ENCODE measurements around the gene JAK1.

JAK1 gene

DNA sequence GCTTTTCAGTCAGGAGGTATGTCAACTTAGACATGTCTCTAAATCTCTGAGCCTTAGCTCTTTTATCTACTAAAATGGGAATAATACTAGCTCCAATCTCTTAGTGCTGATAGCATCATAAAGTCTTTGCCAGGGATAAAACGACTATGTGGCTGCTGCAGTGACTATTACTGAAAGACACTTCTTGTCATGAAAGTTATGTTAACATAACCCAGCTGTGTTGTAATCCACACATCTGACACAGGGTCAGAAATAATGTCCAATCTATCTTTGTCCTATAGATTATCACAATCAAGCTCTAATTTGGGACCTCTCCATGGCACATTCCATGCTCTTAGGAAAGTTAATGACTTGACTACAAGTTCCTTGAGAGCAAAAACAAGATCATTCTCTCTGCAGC is 62.8 kb downstream of the JAK1 start:
- Histone ChIP-seq H3F3A (ENCODE audit: low read depth) (no peaks in the 10 kb centered on the region), H3K79me2 (ENCODE audit: insufficient read depth, low read length) (peaks cover 97% of the 10 kb centered on the region), H3K36me3 (ENCODE audit: insufficient read depth, low read length) (no peaks in the 10 kb centered on the region), H3K9ac (ENCODE audit: low read depth, low read length, poor library complexity, severe bottlenecking) (no peak overlapping the region), H3K27me3 (ENCODE audit: insufficient read depth, low read length, poor library complexity, severe bottlenecking) (no peaks in the 10 kb centered on the region), H2AFZ (ENCODE audit: low read length) (no peak overlapping the region), H3K4me2 (ENCODE audit: low read depth, low read length, poor library complexity, severe bottlenecking) (no peak overlapping the region), H3K9me2 (replicated peaks; ENCODE audit: low read depth, low read length) (no peaks in the 10 kb centered on the region), H3K9me3 (ENCODE audit: insufficient read depth, low read depth, low read length) (no peaks in the 10 kb centered on the region), H3K4me1 (ENCODE audit: insufficient read depth, low read length, poor library complexity, severe bottlenecking) (peaks cover 7% of the 10 kb centered on the region), H4K20me1 (ENCODE audit: insufficient read depth, low read length, poor library complexity, severe bottlenecking) (peaks cover 50% of the 10 kb centered on the region), H3K4me3 (ENCODE audit: low read length, poor library complexity, severe bottlenecking) (no peak overlapping the region)
- no peak for TF ChIP-seq CTCF (conservative IDR thresholded peaks at IDR 0.05; ENCODE audit: low read length)
- no peak for TF ChIP-seq EZH2phosphoT487 (IDR thresholded peaks at IDR 0.05; ENCODE audit: borderline replicate concordance)

DNA sequence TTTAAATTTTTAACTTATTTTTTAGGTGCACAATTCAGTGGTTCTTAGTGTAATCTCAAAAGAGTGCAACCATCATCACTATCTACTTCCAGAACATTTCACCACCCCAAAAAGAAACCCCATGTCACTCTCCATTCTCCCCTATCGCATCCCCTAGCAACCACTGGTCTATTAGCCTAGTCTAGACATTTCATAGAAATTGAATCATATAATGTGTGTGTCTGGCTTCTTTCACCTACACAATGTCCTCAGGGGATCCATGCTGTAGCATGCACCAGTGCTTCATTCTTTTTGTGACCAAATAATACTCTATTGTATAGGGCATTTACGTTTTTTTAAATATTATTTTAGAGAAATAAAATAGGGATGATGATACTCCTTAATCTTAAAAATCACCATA is 64.7 kb downstream of the JAK1 start:
- Histone ChIP-seq H3K9me2 (replicated peaks; ENCODE audit: low read depth, low read length) (no peaks in the 10 kb centered on the region), H3K79me2 (ENCODE audit: insufficient read depth, low read length) (peaks cover 96% of the 10 kb centered on the region), H3K4me1 (ENCODE audit: insufficient read depth, low read length, poor library complexity, severe bottlenecking) (peaks cover 9% of the 10 kb centered on the region), H3K9ac (ENCODE audit: low read depth, low read length, poor library complexity, severe bottlenecking) (no peak overlapping the region), H3K36me3 (ENCODE audit: insufficient read depth, low read length) (no peaks in the 10 kb centered on the region), H3K9me3 (ENCODE audit: insufficient read depth, low read depth, low read length) (no peaks in the 10 kb centered on the region), H3K4me2 (ENCODE audit: low read depth, low read length, poor library complexity, severe bottlenecking) (no peak overlapping the region), H3K27me3 (ENCODE audit: insufficient read depth, low read length, poor library complexity, severe bottlenecking) (no peaks in the 10 kb centered on the region), H2AFZ (ENCODE audit: low read length) (no peak overlapping the region), H3F3A (ENCODE audit: low read depth) (no peaks in the 10 kb centered on the region), H4K20me1 (ENCODE audit: insufficient read depth, low read length, poor library complexity, severe bottlenecking) (peaks cover 52% of the 10 kb centered on the region), H3K4me3 (ENCODE audit: low read length, poor library complexity, severe bottlenecking) (no peak overlapping the region)
- no peak for TF ChIP-seq CTCF (conservative IDR thresholded peaks at IDR 0.05; ENCODE audit: low read length)
- no peak for TF ChIP-seq EZH2phosphoT487 (IDR thresholded peaks at IDR 0.05; ENCODE audit: borderline replicate concordance)

DNA sequence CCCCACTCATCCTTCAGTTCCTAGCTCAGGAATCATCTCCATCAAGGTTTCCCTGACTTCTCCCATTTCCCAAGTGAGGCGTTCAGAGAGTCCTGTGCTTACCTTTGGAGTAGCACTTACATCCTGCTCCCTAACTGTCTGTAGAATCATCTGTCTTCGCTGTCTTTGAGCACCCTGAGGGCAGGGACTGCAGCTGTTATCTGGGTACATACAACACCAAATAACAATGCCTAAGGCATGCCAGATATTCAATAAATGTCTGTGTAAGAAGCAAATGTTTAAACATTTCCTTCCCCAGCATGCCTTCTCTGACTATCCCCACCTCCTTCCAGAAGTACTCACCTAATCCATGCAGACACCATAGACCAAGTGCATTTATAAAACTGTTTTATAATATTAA is 65.4 kb downstream of the JAK1 start:
- H3K9me2 ChIP-seq (replicated peaks; ENCODE audit: low read depth, low read length): no peaks in the 10 kb centered on the region
- no peaks in the 10 kb centered on the region for H3K9me3 ChIP-seq (ENCODE audit: insufficient read depth, low read depth, low read length)
- no peak overlapping the region for H3K4me3 ChIP-seq (ENCODE audit: low read length, poor library complexity, severe bottlenecking)
- peaks cover 96% of the 10 kb centered on the region for H3K79me2 ChIP-seq (ENCODE audit: insufficient read depth, low read length)
- peaks cover 9% of the 10 kb centered on the region for H3K4me1 ChIP-seq (ENCODE audit: insufficient read depth, low read length, poor library complexity, severe bottlenecking)
- no peaks in the 10 kb centered on the region for H3F3A ChIP-seq (ENCODE audit: low read depth)
- H3K27me3 ChIP-seq (ENCODE audit: insufficient read depth, low read length, poor library complexity, severe bottlenecking): no peaks in the 10 kb centered on the region
- H3K9ac ChIP-seq (ENCODE audit: low read depth, low read length, poor library complexity, severe bottlenecking): no peak overlapping the region
- H2AFZ ChIP-seq (ENCODE audit: low read length): no peak overlapping the region
- no peak for TF ChIP-seq EZH2phosphoT487 (IDR thresholded peaks at IDR 0.05; ENCODE audit: borderline replicate concordance)
- TF ChIP-seq CTCF (conservative IDR thresholded peaks at IDR 0.05; ENCODE audit: low read length): no peak
- H3K4me2 ChIP-seq (ENCODE audit: low read depth, low read length, poor library complexity, severe bottlenecking): no peak overlapping the region
- H3K36me3 ChIP-seq (ENCODE audit: insufficient read depth, low read length): no peaks in the 10 kb centered on the region
- H4K20me1 ChIP-seq (ENCODE audit: insufficient read depth, low read length, poor library complexity, severe bottlenecking): peaks cover 53% of the 10 kb centered on the region

All from Loucy (cell line).